Coronary artery (tissue), 2 donors: ENCODE data around the gene VPS13D.
"Not testable (repeated sequence)": the region's sequence is repeated elsewhere in the genome, so short reads cannot be mapped to it uniquely, and the experiment has no call there.

Source experiments
- DNase-seq: peaks from one replicate; pipeline ENCODE4 v3.0.0-alpha.2; 2017; ENCODE audit warnings: low spot score
- H3K27ac ChIP-seq, 2 donors: fragments of 200-600 bp; sonication (generic); one replicate each; pipeline ENCODE4 v1.5.1; 2016 to 2019
- H3K4me3 ChIP-seq: fragments of 200-600 bp; sonication (generic); 2 replicates; pipeline ENCODE4 v1.5.1; 2016; ENCODE audit warnings: mild to moderate bottlenecking, moderate library complexity
- CTCF ChIP-seq: fragments of 200-600 bp; sonication (generic); IDR thresholded peaks from one replicate; pipeline ENCODE4 v1.5.1; 2019; ENCODE audit warnings: antibody characterized with exemption

The VPS13D gene

DNA sequence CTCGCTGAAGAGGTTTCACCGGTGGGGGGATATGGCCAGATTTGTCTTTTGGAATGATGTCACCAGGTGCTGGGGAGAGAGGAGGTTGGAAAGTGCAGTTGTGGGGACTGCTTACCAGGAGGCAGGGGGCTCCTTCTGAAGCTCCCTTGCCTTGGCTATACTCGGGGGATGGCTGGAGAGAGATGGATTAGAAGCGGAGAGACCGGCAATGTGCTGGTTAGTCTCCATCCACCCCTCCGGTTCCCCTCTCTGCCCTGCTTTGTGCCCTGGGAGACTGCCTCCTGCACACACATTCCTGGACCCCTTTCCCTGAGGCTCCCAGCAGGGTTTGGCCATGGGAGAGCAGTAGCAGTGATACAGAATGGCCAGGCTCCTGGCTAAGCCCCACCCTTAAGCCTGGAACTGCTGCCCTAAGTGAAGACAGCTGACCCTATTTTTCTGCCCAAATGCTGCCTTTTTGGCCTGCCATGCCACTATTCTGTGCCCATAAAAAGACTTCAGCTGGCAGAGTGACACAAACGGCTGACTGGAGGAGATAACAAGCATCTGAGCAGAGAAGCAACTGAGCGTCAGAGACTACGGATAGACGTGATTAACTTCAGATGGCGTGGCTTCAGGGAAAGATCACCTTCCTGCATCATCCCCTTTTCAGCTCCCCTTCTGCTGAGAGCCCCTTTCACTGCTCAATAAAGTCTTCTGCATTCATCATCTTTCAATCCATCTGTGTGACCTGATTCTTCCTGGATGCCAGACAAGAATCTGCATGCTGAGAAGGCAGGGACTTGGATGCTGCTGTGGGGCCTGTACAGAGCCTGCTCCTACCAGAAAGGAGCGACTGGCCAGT is 14.5 kb upstream of the VPS13D start:
- no peak for TF ChIP-seq CTCF
- Histone ChIP-seq H3K4me3 (no peak overlapping the region), H3K27ac (no peak overlapping the region)
- DNase-seq: no peak

DNA sequence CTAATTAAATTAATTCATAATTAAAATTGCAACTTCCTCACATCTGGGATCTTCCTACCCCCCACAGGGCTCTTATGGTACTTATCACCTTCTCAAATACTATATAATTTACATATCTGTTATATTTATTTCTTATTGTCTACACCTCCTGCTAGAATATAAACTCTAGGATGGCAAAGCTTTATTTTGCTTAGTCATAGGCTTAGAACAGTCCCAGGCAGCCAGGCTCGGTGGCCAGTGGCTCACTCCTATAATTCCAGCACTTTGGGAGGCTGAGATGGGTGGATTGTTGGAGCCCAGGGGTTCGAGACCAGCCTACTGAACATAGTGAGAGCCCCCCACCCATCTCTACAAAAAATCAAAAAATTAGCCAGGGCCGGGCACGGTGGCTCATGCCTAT is 10.0 kb upstream of the VPS13D start:
- Histone ChIP-seq H3K4me3 (no peak overlapping the region), H3K27ac (no peak overlapping the region)
- no peak for DNase-seq
- no peak for TF ChIP-seq CTCF

DNA sequence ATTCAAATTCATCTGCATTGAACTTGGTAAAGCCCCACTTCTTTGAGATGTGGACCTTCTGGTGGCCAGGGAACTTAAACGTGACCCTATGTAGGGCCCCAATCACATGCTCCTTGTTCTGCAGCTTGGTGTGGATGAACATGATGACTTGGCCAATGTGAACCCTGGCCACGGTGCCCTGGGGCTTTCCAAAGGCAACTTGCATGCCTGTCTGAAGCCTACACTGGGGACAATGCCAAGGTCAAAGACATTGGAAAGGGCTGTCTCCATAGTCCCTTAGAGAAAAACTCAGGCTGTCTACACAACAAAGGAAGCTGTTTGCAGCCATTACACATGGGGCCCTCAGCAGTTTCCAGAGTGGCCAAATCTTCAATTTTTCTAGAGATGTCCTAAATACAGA is 8.9 kb upstream of the VPS13D start:
- no peak overlapping the region for H3K4me3 ChIP-seq
- no peak overlapping the region for H3K27ac ChIP-seq
- no peak for DNase-seq
- TF ChIP-seq CTCF: no peak

- H3K27ac ChIP-seq, DNase-seq, H3K4me3 ChIP-seq: not testable (repeated sequence)
Observed at GRCh38 chr1:12222700-12223099, 7.1 kb upstream of the VPS13D start.

DNA sequence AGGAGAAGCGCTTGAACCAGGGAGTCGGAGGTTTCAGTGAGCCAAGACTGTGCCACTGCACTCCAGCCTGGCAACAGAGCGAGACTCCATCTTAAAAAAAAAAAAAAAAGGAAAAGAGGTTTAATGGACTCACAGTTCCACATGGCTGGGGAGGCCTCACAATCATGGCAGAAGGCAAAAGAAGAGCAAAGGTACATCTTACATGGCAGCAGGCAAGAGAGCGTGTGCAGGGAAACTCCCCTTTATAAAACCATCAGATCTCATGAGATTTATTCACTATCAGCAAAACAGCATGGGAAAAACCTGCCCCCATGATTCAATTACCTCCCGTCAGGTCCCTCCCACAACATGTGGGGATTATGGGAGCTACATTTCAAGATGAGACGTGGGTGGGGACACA is 5.7 kb upstream of the VPS13D start:
- H3K4me3 ChIP-seq, DNase-seq, H3K27ac ChIP-seq: not testable (repeated sequence)

DNA sequence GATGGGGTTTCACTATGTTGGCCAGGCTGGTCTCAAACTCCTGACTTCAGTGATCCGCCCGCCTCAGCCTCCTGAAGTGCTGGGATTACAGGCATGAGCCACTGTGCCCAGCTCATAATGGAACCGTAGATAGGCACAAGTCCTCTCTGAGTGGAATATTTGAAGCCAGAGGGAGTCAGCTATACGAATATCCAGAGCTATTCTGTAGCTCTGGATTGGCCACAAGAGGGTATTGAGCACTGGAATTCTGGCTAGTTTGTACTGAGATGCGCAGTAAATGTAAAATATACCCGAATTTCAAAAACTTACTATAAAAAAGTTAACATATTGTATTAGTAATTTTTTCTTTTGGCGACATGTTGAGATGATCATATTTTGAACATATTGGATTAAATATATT is 851 bp upstream of the VPS13D start:
- H3K27ac ChIP-seq: no peak overlapping the region
- H3K4me3 ChIP-seq: no peak overlapping the region
- no peak for TF ChIP-seq CTCF
- DNase-seq: no peak

GRCh38 chr1:12229386-12229834 is 420 bp upstream of the VPS13D start:
- DNase-seq: no peak
- no peak for TF ChIP-seq CTCF
- peak overlapping the region in 1 of 2 donors; percentile 86 for H3K27ac ChIP-seq
- peak overlapping the region; percentile 90 for H3K4me3 ChIP-seq

GRCh38 chr1:12230549-12231275 is 882 bp downstream of the VPS13D start:
- DNase-seq: peak; percentile 82
- Histone ChIP-seq H3K27ac (peak overlapping the region; percentile 86 to 92), H3K4me3 (peak overlapping the region; percentile 90)
- TF ChIP-seq CTCF: no peak
